ENCODE data around the gene C4orf50. TPM values are rescaled to one million over a fixed set of nuclear protein-coding genes. Genes with fewer than 3 reads are reported as not detected.

The C4orf50 gene
- total RNA-seq, 2 experiments from 2014 or later, result 1.0 to 1.2 TPM

GRCh38 chr4:5992171-5992827 is 25.9 kb downstream of the C4orf50 start:
- Mint-ChIP-seq H3K27ac (no peak overlapping the region), H3K4me1 (peaks cover 18% of the 10 kb centered on the region), H3K27me3 (no peaks in the 10 kb centered on the region), H3K4me3 (no peak overlapping the region), H3K36me3 (ENCODE audit: low read depth) (no peaks in the 10 kb centered on the region), H3K9me3 (no peaks in the 10 kb centered on the region)
- POLR2A ChIA-PET, result no interaction called here
- CTCF ChIA-PET, result no interaction called here
- no peak for DNase-seq

GRCh38 chr4:5991405-5991804 is 26.8 kb downstream of the C4orf50 start:
- peaks cover 2% of the 10 kb centered on the region for H3K27me3 Mint-ChIP-seq
- no peak overlapping the region for H3K4me3 Mint-ChIP-seq
- no peak for DNase-seq
- no peak overlapping the region for H3K27ac Mint-ChIP-seq
- no peaks in the 10 kb centered on the region for H3K9me3 Mint-ChIP-seq
- peaks cover 13% of the 10 kb centered on the region for H3K4me1 Mint-ChIP-seq
- ChIA-PET POLR2A (no interaction called here), CTCF (no interaction called here)
- no peaks in the 10 kb centered on the region for H3K36me3 Mint-ChIP-seq (ENCODE audit: low read depth)

GRCh38 chr4:5990446-5991160 is 27.6 kb downstream of the C4orf50 start:
- Mint-ChIP-seq H3K36me3 (ENCODE audit: low read depth) (no peaks in the 10 kb centered on the region), H3K4me3 (no peak overlapping the region), H3K27ac (no peak overlapping the region), H3K27me3 (peaks cover 2% of the 10 kb centered on the region), H3K9me3 (no peaks in the 10 kb centered on the region), H3K4me1 (peaks cover 5% of the 10 kb centered on the region)
- DNase-seq, result no peak
- ChIA-PET POLR2A (no interaction called here), CTCF (interaction anchor here (2.5 kb wide), 1 partner anchor 8 kb away, joined by 11 read pairs; no protein-coding TSS in a partner anchor)

- Mint-ChIP-seq H3K27ac (no peak overlapping the region), H3K27me3 (peaks cover 2% of the 10 kb centered on the region), H3K4me3 (no peak overlapping the region), H3K36me3 (ENCODE audit: low read depth) (no peaks in the 10 kb centered on the region), H3K4me1 (no peaks in the 10 kb centered on the region), H3K9me3 (peaks cover 5% of the 10 kb centered on the region)
- ChIA-PET POLR2A (no interaction called here), CTCF (interaction anchor here (2.5 kb wide), 1 partner anchor 9 kb away, joined by 11 read pairs; no protein-coding TSS in a partner anchor)
- no peak for DNase-seq
Observed at GRCh38 chr4:5989236-5990225, 28.7 kb downstream of the C4orf50 start.

- Mint-ChIP-seq H3K27me3 (peaks cover 6% of the 10 kb centered on the region), H3K4me1 (no peaks in the 10 kb centered on the region), H3K27ac (no peak overlapping the region), H3K9me3 (peaks cover 11% of the 10 kb centered on the region), H3K4me3 (no peak overlapping the region), H3K36me3 (ENCODE audit: low read depth) (no peaks in the 10 kb centered on the region)
- POLR2A ChIA-PET, result no interaction called here
- CTCF ChIA-PET, result interaction anchor here (2.5 kb wide), 1 partner anchor 11 kb away, joined by 11 read pairs; no protein-coding TSS in a partner anchor
- no peak for DNase-seq
Observed at GRCh38 chr4:5988086-5988845, 30.0 kb downstream of the C4orf50 start.

- H3K27ac Mint-ChIP-seq, result no peak overlapping the region
- H3K9me3 Mint-ChIP-seq, result peaks cover 11% of the 10 kb centered on the region
- no peaks in the 10 kb centered on the region for H3K36me3 Mint-ChIP-seq (ENCODE audit: low read depth)
- ChIA-PET POLR2A (no interaction called here), CTCF (interaction anchor here (4.8 kb wide), 1 partner anchor 13 kb away, joined by 26 read pairs; no protein-coding TSS in a partner anchor)
- no peak overlapping the region for H3K4me3 Mint-ChIP-seq
- peaks cover 8% of the 10 kb centered on the region for H3K27me3 Mint-ChIP-seq
- DNase-seq, result no peak
- no peaks in the 10 kb centered on the region for H3K4me1 Mint-ChIP-seq
Observed at GRCh38 chr4:5984843-5985242, 33.4 kb downstream of the C4orf50 start.

- peaks cover 21% of the 10 kb centered on the region for H3K27me3 Mint-ChIP-seq
- CTCF ChIA-PET, result interaction anchor here (0.9 to 4.8 kb wide), 2 partner anchors 16 to 96 kb away, joined by 3 to 26 read pairs; no protein-coding TSS in a partner anchor
- peaks cover 11% of the 10 kb centered on the region for H3K9me3 Mint-ChIP-seq
Observed at GRCh38 chr4:5982156-5982973, 35.9 kb downstream of the C4orf50 start.

GRCh38 chr4:5980436-5981155 is 37.6 kb downstream of the C4orf50 start:
- no peaks in the 10 kb centered on the region for H3K4me1 Mint-ChIP-seq
- POLR2A ChIA-PET, result no interaction called here
- H3K27ac Mint-ChIP-seq, result no peak overlapping the region
- peaks cover 19% of the 10 kb centered on the region for H3K27me3 Mint-ChIP-seq
- peaks cover 11% of the 10 kb centered on the region for H3K9me3 Mint-ChIP-seq
- no peaks in the 10 kb centered on the region for H3K36me3 Mint-ChIP-seq (ENCODE audit: low read depth)
- H3K4me3 Mint-ChIP-seq, result no peak overlapping the region
- CTCF ChIA-PET, result interaction anchor here (0.7 to 3.1 kb wide), 2 partner anchors 17 to 1525 kb away, joined by 3 to 11 read pairs; no protein-coding TSS in a partner anchor
- no peak for DNase-seq

More at GRCh38 chr4:5982156-5982973, 35.9 kb downstream of the C4orf50 start:
- Mint-ChIP-seq H3K4me1 (no peaks in the 10 kb centered on the region), H3K27ac (no peak overlapping the region), H3K36me3 (ENCODE audit: low read depth) (no peaks in the 10 kb centered on the region), H3K4me3 (no peak overlapping the region)
- DNase-seq, result no peak
- POLR2A ChIA-PET, result no interaction called here

- Mint-ChIP-seq H3K27ac (no peak overlapping the region), H3K4me3 (no peak overlapping the region), H3K36me3 (ENCODE audit: low read depth) (no peaks in the 10 kb centered on the region), H3K9me3 (peaks cover 10% of the 10 kb centered on the region), H3K27me3 (peaks cover 19% of the 10 kb centered on the region), H3K4me1 (no peaks in the 10 kb centered on the region)
- CTCF ChIA-PET, result interaction anchor here (0.7 to 3.1 kb wide), 2 partner anchors 17 to 1524 kb away, joined by 3 to 11 read pairs; no protein-coding TSS in a partner anchor
- POLR2A ChIA-PET, result no interaction called here
- no peak for DNase-seq
Observed at GRCh38 chr4:5979981-5980380, 38.2 kb downstream of the C4orf50 start.

GRCh38 chr4:5976921-5977320 is 41.3 kb downstream of the C4orf50 start:
- peaks cover 14% of the 10 kb centered on the region for H3K27me3 Mint-ChIP-seq
- CTCF ChIA-PET, result interaction anchor here (0.6 kb wide), 1 partner anchor 37 kb away, joined by 3 read pairs; no protein-coding TSS in a partner anchor
- no peaks in the 10 kb centered on the region for H3K4me1 Mint-ChIP-seq
- no peak overlapping the region for H3K4me3 Mint-ChIP-seq
- no peak for DNase-seq
- no peaks in the 10 kb centered on the region for H3K9me3 Mint-ChIP-seq
- no peaks in the 10 kb centered on the region for H3K36me3 Mint-ChIP-seq (ENCODE audit: low read depth)
- POLR2A ChIA-PET, result no interaction called here
- no peak overlapping the region for H3K27ac Mint-ChIP-seq

- H3K4me3 Mint-ChIP-seq, result no peak overlapping the region
- CTCF ChIA-PET, result interaction anchor here (0.6 kb wide), 1 partner anchor 38 kb away, joined by 3 read pairs; no protein-coding TSS in a partner anchor
- DNase-seq, result no peak
- POLR2A ChIA-PET, result no interaction called here
- no peaks in the 10 kb centered on the region for H3K9me3 Mint-ChIP-seq
- peaks cover 14% of the 10 kb centered on the region for H3K27me3 Mint-ChIP-seq
- no peaks in the 10 kb centered on the region for H3K4me1 Mint-ChIP-seq
- no peak overlapping the region for H3K27ac Mint-ChIP-seq
- H3K36me3 Mint-ChIP-seq (ENCODE audit: low read depth), result no peaks in the 10 kb centered on the region
Observed at GRCh38 chr4:5976431-5976830, 41.8 kb downstream of the C4orf50 start.
